SIG-M5 treated with dmso at 0.1 percent for 504 hours (cell line): ENCODE results near the gene ITPR2.
"Not testable (repeated sequence)": the region's sequence is repeated elsewhere in the genome, so short reads cannot be mapped to it uniquely, and the experiment has no call there.

Experiments used
- DNase-seq: peaks from one replicate; lab custom pipeline; 2025; ENCODE audit not compliant: unreplicated experiment; lab: John Stamatoyannopoulos, UW

The ITPR2 gene

DNA sequence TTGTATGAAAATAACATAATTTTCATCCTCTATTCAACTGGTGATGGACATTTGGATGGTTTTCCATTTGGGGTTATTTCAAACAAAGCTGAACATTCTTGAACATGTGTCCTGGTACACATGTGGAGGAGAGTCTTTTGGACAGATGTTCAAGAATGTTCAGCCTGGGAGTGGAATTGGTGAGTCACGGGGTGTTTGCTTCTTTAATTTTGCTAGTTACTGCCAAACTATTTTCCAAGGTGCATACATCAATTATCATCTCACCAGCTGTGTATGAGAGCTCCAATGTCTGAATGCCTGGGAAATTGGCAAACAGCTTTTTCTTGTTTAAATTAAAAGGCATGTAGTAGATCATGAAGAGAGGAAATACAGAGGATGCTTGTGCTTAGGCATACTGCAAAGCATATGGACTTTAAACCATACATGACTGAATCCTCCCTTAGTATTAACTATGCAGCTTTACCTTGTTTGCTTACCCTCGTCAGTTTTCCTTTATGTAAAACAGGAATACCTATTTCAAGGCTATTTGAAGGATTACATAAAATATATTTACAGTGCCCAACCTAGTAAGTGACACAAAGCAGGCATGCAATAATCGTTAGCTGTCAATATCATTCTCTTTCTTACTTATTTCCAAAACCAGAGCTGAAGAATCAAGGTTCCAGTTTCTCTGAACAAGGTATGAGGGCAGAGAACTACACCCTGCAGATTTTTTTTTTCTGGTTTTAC is 152.1 kb downstream of the ITPR2 start:
- DNase-seq = no peak

DNA sequence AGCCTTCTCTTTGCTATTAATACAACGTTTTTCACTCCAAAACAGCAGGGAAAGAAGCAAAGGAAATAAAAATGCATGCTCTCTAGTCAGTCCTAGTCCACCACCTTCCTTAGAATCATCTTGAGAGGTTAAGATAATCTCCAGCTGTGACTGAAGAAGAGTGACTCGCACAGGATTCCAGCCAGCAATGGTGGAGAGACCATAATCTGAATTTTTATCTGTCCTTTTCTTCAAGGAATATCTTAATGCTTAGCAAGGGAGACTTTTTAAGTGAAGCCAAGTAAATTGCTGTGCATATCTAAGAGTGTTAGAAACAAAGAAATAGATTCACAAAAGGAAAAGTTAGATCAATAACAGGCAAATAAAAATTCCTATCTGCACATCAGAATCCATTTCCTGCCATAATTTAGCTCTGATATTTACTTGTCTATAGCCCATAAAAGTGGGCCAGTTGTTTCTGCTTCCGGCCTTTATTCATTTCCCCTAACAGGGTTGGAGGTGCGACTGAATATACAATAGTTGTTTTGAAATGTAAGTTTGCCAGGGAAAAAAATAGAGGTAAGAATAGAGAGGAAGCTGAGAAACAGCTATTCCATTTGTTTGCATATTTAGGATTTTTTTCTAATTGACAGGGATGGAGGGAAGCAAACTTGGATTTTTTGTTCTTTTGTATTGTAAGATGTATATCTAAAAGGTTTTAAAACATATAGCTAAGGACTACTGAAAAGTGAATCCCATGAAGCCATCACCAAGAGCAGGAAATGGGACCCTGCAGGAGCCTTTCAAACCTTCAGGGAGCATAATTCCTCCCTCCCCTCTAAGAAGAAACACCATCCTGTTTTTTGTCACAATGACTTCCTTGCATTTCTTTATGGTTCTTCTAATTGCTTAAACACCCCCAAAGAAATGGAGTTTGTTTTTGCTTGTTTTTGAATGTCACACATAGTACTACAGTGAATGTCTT is 154.0 kb downstream of the ITPR2 start:
- no peak for DNase-seq

DNA sequence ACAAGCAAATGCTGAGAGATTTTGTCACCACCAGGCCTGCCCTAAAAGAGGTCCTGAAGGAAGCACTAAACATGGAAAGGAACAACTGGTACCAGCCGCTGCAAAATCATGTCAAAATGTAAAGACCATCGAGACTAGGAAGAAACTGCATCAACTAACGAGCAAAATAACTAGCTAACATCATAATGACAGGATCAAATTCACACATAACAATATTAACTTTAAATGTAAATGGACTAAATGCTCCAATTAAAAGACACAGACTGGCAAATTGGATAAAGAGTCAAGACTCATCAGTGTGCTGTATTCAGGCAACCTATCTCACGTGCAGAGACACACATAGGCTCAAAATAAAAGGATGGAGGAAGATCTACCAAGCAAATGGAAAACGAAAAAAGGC is 161.5 kb downstream of the ITPR2 start:
- DNase-seq = not testable (repeated sequence)

DNA sequence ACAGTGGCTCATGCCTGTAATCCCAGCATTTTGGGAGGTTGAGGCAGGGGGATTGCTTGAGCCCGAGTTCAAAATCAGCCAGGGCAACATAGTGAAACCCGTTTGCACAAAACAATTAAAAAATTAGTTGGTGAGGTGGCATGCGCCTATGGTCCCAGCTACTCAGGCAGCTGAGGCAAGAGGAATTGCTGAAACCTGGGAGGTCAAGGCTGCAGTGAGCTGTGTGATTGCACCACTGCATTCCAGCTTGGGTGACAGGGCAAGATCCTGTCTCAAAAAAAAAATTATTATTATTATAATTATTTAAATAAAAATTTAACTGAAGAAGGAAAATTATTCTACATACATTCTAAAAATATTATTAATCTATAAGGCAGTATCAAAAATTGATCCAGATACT is 164.1 kb downstream of the ITPR2 start:
- DNase-seq = no peak

DNA sequence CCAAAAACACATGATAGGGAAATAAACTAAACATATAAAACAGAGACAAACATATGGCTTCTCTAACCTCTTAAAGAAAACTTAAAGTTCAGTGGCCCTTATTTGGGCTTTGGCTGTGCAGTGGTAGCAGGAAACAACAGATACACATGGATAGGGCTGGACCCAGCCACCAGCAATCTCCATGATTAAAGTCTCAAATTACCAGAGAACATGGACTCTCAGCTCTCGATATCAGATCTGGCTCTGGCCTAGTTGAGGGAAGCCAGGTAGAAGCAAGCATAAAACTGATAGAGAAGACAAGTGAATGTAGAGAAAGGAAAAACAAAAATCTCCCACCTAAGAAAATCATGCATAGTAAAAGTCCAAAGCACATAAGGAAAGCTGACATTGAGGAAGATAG is 164.8 kb downstream of the ITPR2 start:
- DNase-seq = no peak

DNA sequence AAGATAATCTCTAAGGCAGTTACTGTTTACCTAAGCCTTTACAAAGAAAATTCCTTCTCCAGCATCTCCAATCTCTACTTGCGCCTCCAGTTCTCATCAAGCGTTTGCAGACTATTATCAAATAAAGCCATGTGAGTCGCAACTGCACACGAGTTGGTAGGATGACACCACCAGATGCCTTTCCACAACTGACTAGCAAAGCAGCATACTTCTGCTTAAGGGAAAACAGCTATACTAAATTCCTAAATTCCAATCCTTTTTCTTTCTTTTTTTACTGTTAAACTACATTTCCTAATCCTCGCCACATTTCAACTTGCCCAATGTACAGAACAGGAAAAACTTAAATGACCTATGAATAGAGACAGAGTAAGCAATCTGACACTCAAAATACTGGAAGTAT is 166.7 kb downstream of the ITPR2 start:
- no peak for DNase-seq

DNA sequence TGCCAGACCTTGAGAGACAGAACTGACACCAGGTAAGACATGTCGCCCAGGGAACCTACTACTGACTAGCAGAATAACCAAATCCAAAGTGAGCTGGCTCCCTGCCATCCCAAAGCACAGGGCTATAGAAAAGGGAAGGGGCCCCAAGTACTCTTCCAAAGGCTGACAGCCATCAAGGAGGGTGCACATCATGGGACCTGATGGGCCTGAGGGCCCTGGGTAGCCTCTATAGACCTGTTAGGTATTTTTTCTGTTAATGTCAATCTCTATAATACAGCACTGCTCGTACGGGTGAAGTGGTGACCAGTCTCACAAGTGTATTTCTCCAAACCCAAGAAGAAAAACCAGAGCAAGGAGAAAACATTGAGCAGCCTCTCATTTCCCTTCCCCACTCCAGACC is 171.6 kb downstream of the ITPR2 start:
- no peak for DNase-seq

DNA sequence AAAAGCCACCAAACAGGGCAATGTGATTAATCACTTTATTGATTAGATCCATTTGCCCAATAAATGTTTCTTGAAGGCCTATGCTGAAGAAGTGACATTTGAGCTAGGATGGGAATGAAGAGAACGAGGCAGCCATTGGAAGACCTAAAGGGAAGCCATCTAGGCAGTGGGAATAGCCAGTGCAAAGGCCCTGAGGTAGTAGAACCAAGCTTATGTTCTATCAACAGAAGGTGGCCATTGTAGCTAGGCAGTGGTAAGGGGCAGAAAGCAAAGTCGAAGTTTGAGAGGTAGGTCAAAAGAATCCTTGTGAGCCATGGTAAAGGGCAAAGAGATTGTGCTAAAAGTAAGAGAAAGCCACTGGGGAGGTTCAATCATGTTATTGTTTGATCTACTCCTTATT is 173.1 kb downstream of the ITPR2 start:
- no peak for DNase-seq

DNA sequence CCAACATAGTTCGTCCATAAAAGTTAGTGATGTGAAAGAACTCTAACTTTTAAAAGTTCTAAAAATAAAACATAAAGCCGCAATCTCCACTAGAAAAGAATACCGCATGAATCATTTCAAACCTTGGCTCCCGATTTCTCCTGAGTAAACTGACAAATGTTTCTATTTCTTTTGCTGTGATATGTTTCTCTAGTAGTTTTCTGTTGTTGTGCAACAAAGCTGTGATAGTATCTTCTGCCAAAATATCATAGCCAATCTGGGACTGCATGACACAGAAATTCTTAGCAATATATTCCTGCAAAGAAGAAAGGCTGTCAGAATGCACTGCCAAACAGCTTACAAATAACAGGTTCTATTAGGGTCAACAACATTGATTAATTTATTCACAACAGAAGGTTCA is 174.0 kb downstream of the ITPR2 start:
- no peak for DNase-seq

DNA sequence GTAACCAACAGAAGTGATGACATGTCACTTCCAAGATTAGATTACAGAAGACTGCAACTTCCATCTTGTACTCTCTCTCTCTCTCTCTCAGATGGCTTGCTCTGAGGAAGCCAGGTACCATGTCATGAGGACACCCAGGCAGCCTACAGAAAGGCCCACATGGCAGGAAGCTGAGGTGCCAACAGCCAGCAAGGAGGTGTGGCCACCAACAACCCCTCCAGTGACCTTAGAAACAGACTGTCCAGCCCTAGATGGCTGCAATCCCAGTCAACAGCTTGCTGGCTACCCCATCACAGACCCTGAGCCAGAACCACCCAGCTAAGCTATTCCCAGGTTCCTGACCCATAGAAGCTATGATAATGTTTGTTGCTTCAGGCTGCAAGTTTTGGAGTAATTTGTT is 178.4 kb downstream of the ITPR2 start:
- no peak for DNase-seq

DNA sequence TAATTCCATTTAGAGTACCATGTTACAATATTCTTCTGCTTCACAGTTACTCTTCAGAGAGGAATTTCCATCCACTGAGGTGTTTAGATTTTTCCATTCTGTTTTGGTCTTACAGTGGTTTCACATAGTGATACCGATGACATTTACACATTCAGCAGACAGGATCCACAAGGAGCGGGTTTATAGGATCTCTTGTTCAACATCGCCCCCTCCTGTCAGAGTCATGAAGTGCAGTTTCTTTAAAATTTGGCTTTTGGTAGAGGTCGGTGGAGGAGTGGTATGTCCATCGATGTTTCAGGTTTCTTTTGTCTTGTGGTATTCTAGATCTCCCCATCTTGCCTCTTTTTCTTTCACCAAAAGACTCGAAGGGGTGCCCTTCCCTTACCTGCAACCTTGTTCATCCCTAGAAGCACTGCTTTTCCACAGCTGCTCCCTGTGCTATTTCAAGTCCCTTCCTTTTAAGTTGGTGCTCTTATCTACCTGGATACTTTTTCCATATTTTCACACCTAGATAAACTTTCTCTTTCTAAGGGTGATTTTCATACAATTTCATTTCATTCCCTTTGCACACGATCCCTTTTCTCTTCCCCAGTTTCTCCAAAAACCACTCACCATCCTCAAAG is 181.3 kb downstream of the ITPR2 start:
- peak; percentile 58 for DNase-seq

DNA sequence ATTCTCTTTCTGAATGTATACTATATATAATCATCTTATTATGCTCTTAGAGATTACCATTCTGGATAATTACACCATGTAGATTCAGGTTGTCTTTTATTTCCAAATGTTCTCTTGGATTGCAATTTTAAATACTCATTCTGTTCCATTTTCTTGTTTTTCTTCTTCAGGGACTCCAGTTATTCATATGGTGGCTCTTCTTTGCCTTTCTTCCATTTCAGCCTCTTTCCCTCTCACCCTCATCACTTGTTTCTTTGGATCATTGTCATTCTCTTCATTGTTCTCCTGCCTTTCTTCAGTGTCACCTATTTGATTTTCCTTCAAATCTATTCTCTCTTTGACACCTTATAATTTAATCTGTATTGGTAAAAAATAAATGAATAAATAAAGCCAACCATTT is 182.0 kb downstream of the ITPR2 start:
- no peak for DNase-seq

DNA sequence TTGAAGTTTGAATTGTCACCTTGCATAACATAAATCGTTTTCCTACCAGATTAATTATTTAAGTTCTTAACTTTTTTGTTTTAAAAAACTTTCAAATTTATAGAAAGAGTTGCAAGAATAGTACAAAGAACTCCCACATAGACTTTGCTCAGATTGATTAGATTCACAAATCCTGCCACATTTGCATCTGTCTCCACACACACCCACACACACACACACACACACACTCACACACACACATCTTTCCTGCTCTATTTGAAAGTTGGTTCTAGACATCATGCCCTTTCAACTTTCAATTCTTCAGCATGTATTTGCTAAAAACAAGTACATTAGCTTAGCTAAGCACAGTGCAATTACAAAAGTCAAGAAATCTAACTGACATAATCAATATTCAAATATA is 184.0 kb downstream of the ITPR2 start:
- DNase-seq = no peak

DNA sequence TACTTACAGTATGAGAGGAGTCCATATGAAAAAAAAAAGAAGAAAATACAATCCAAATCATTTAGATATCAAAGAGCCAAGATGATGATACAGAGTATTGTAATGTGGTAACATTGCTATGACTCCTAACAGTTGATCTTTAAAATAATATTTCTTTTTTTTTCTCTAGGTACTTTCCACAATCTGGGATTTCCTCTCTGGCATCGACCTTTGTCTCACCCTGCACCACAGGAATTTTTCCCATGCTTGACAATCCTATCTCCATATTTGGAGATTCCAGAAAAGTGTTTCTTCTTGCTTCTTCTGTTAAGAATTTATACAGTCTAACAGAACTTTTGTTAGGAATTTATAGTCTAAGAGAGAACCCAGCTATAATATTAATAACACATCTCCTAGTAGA is 184.4 kb downstream of the ITPR2 start:
- no peak for DNase-seq

DNA sequence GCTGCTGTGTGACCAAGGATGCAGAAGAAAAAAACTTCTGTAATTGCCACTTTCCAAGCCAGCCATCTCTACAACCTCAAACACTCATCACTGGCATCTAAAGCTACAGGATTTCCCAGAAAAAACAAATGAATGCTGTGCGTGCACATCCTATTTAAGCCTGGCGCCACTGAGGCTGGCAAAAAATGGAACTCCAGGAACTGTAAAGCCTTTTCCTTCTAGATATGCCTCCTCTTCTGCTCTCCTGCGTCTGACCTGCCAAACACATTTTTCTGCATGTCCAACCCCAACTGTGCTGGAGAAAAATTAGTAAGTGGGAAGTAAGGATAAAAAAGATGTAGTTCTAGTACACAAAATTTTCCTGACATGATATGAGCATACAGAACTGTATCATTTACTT is 184.9 kb downstream of the ITPR2 start:
- no peak for DNase-seq

DNA sequence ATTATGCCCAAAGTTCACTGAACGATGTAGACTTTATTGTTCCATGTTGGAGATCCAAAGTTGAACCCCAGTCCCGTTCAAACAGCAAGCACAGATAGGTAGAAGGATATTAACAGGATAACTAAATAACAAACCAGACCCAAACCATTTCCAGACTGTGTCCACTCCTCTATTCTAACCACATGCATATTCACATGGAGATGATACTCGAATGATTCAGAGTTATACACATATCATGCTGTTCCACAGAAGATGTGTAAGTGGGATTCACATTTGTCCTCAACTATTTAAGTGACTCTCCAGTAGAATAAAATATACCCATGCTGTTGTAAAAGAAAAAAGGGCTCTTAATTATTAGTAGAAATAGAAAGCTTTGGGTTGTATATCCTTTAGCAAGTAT is 185.9 kb downstream of the ITPR2 start:
- no peak for DNase-seq

DNA sequence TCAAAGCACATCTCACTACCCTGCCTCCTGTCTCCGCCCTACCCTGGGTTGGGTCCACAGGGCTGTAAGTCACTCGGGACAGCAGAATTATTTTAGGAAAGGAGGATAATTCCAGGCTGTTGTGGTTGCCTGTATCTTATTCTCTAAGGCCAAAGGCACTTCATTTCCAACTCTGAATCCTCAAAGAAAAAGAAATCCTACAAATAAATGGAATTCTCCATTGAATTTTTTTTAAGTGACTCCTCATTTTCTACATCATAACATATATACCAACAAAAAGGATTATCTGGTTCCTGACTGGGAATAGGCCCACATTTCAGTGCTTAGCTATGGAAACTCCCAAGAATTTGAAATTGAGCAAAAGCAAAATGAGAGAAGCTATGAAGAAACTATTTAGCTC is 186.4 kb downstream of the ITPR2 start:
- DNase-seq = no peak

DNA sequence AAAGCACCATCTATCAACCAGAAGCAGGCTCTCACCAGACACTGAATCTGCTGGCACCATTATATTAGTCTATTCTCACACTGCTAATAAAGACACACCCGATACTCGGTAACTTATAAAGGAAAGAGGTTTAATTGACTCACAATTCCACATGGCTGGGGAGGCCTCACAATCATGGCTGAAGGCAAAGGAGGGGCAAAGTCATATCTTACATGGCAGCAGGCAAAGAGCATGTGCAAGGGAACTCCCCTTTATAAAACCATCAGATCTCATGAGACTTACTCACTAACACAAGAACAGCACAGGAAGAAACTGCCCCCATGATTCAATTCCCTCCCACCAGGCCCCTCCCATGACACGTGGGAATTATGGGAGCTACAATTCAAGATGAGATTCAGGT is 188.6 kb downstream of the ITPR2 start:
- not testable (repeated sequence) for DNase-seq

DNA sequence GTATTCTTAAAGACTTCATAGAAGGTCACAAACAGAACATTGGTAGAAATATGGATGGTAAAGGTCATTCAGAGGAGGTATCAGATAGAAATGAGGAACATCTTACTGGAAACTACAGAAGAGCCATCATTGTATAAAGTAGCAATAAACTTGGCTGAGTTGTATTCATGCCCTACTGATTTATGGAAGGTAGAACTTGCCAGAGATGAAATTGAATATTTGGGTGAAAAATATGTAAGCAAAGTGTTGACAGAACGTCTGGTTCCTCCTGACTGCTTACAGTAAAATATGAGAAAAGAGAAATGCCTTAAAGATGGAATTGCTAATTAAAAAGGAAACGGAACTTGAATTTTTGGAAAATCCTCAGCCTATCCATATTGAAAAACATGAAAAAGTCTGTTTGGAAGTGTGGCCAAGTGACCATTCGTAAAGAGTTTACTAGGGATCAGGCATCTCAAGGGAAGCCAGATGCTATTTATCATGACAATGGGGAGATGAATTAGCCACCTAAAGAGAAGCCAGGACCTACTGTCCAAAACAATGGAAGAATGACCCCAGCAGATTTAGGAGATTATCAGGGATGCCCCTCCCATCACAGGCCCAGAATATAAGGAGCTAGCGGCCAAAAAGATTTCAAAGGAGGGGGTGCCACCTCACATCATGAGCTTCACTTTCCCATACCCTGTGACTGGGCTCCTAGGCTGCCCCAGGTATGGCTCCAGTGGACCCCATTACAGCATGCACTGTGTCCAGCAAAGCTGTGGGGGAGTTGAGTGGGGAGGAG is 189.3 kb downstream of the ITPR2 start:
- no peak for DNase-seq

DNA sequence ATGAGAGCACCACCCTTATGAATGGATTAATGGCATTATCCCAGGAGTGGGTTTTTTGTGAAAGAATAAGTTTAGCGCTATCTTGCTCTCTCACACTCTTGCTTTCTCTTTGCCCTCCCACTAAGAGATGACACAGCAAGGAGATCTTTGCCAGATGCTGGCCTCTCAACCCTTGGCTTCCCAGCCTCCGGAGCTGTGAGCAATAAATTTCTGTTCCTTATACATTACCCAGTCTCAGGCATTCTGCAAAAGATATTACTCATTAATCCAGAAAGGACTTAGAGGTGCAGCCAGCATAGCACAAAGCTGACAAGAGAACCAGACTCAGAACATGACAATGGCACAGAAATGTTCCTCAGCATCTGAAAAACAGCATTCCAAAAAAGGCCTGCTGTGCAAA is 190.6 kb downstream of the ITPR2 start:
- DNase-seq = no peak

DNA sequence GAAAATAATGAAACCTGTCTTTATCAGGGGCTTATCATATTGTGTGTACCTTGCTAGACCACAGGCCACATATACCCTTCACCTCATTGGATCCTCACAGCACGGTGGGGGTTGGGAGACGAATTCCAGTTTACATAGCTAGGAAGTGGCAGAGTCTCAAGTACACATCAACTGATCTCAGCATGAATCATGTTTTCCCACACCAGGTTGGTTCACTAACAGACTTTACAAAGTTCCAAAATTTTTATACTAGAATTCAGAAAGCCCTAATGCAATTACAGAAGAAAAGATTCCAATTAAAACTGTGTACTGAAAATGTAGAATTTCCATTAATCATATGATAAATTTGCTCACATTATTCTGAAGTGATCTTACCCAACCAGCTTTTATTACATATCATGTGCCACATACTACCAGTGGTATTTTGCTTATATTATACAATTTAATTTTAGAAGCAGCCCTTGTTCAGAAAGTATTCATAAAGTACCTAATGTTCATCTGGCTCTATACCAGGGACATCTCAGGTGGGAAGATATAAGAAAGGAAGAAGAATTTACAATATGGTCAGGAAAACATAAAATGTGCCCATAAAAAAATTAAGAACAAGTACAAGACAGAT is 196.2 kb downstream of the ITPR2 start:
- DNase-seq = no peak
